ENCODE measurements around the gene TFEB. TPM values are rescaled to one million over a fixed set of nuclear protein-coding genes. Genes with fewer than 3 reads are reported as not detected.
A peak's percentile ranks its signal among the peaks of the same experiment; 100 is the strongest.

TFEB gene
- polyA plus RNA-seq, 1 donor from 2014 or later = 196 TPM

DNA sequence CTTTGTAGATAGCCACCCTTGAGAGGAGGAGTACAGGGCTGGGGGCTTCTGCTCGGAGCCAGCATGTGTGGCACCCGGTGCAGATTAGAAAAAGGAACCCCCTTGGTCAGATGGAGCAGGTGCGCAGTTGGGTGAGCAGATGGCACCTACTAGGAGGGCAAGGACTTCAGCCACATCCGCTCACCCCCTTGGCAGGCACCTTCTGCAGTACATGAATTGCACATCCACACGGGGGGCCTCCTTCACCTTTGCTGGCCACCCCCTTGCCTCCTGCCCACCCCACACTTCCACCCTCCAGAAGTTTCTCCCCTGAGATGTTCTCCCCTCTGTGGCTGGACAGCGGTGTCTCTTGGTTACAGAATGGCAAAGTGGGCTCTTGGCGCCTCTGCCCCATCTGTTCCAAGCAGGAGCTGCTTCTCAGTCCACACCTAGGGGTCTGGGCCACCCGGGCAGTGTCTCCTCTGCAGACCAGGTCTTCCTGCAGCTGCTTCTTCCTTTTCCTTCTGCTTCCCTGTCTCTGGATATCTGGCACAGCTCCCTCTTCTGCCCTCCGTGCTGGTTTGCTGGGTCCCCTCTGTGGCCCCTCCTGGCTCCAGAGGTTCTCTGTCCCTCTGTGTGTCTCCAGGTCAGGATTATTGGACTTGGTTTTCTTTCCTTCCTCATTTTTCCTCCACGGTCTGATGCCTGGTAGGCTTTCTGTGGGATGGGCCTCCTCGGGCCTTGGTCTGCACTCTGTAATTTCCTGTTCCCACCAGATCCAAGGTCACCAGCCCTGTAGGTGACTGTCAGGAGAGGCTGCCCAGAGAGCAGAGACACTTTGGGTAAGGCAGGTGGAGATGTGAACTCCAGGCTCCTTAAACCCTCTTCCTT lies 93.1 kb downstream of the TFEB start:
- Mint-ChIP-seq H3K9me3 (no peaks in the 10 kb centered on the region), H3K27ac (no peak overlapping the region), H3K4me3 (no peak overlapping the region), H3K27me3 (peaks cover 27% of the 10 kb centered on the region), H3K36me3 (no peaks in the 10 kb centered on the region), H3K4me1 (peaks cover 0 to 6% (median 4%) of the 10 kb centered on the region in 3 donors)

GRCh38 chr6:41641352-41641925 lies 94.0 kb downstream of the TFEB start:
- Mint-ChIP-seq H3K27ac (no peak overlapping the region), H3K4me1 (peaks cover 3 to 6% (median 4%) of the 10 kb centered on the region in 3 donors), H3K4me3 (no peak overlapping the region), H3K9me3 (no peaks in the 10 kb centered on the region), H3K27me3 (peaks cover 28% of the 10 kb centered on the region), H3K36me3 (no peaks in the 10 kb centered on the region)

- H3K4me1 Mint-ChIP-seq = peaks cover 4 to 6% (median 5%) of the 10 kb centered on the region in 3 donors
- no peak overlapping the region for H3K27ac Mint-ChIP-seq
- peaks cover 38% of the 10 kb centered on the region for H3K27me3 Mint-ChIP-seq
- H3K9me3 Mint-ChIP-seq = no peaks in the 10 kb centered on the region
- peak overlapping the region in 1 of 4 donors; percentile 68 for H3K4me3 Mint-ChIP-seq
- H3K36me3 Mint-ChIP-seq = no peaks in the 10 kb centered on the region
Measured at GRCh38 chr6:41640426-41640825, 95.0 kb downstream of the TFEB start.

DNA sequence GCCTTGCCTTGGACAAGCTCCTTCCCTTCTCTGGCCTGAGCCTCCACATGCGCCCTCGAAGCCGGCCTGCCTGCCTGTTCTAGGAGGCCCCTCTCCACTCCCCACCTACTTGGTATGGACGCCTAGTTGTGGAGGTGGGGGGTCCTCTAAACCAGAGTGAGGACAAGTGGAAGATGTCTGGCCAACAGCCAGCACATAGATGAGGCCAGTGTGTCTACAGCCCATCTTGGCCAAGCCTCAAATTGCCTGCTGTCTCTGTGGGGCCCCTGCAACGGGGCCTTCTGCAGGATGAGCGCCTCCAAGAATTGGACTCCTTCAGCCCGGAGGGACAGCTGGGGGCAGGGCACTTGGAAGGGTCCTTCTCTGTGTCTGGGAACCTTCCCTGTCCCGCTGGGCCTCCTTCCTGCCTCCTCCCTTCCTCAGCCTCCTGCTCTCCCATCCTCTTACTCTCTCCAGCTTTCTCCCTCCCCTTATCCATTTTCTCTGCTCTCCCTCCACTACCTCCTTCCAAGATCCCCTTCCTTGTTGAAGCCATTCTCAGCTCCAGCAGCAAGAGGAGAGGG lies 95.5 kb downstream of the TFEB start:
- peaks cover 44% of the 10 kb centered on the region for H3K27me3 Mint-ChIP-seq

DNA sequence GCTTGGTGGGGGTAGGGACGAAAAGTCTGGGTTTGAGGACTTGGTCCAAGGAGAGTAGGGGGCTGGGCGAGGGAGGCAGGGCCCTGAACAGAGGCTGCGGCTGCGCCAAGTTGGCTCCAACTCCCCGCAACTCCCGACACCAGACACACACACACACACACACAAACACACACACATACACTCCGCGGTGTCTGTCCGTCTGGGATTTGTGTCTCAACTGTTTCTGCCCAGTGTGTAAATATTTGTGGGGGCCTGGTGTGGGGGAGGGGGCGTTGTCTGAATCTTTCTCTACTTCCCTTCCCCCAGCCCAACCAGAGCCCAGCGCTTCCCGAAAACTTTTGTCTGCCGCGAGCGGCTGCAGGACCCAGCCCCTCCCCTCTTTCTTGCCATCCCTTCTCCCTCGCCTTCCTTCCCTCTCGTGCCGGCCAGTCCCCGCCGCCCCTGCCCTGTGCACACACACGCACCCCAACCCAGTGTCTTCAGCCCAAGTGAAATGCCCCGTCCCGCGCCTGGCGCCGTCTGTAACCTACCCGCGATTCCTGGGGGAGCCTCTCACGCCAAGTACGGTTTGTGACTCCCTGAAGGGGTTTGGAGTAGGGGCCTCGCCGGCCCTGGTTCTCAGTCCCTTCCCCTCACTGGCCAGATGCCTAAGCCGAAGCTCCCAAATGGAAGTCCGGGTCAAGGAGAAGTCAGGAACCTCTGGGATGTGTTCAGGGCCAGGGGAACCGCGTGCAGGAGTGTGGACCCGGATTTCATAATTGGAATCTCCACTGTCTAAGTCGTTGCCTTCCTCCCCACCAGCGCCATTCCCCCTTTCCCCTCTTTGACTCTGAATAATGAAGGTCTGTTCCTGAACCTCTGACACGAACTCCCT lies 96.2 kb downstream of the TFEB start:
- Mint-ChIP-seq H3K4me1 (peaks cover 4 to 6% (median 5%) of the 10 kb centered on the region in 3 donors), H3K27ac (no peak overlapping the region), H3K36me3 (no peaks in the 10 kb centered on the region), H3K9me3 (no peaks in the 10 kb centered on the region), H3K4me3 (peak overlapping the region in 2 of 4 donors; percentile 55 to 84), H3K27me3 (peaks cover 48% of the 10 kb centered on the region)

More for the DNA sequence above, 95.5 kb downstream of the TFEB start:
- peaks cover 4 to 6% (median 5%) of the 10 kb centered on the region in 3 donors for H3K4me1 Mint-ChIP-seq
- H3K27ac Mint-ChIP-seq = no peak overlapping the region
- H3K9me3 Mint-ChIP-seq = no peaks in the 10 kb centered on the region
- peak overlapping the region in 2 of 4 donors; percentile 5 to 84 for H3K4me3 Mint-ChIP-seq
- H3K36me3 Mint-ChIP-seq = no peaks in the 10 kb centered on the region

DNA sequence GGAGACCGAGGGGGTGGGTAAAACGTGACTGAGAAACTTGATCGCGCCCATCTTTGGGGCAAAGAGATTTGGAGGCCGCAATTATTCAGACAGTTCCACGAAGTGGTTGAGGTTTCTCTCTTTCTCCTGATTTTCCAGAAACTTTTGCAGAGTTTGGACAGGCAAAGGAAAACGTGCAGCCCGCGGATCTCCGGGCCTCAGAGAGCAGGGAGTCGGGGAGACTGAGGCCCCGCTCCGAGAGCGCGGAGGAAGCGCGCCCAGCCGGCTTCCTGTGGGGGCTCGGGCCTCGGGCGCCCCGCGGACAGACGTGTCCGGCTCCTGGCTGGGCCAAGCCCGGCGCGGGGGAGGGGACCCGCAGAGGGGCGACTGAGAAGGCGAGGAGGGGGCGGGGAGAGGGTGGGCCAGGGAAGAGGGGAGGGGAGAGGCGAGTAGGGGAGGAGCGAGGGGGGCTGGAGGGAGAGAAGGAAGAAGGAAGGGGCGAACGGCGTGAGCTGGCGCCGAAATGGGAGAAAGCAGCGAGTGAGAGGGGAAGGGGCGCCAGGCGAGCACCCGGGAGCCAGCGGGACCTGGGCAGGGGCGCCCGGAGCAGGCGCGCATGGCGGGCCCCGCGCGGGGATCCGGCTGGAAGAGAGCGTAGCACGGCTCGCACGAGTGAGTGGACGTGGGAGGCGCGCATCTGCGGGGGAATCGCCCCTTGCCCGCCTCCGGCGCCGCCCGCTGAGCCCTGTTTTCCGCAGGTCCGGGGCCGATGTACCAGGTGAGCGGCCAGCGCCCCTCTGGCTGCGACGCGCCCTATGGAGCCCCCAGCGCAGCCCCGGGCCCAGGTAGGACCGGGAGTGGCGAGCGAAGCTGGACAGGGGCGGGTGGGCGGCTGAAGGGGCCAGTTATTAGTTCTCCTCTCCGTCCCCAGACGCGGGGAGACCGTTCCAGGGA lies 97.1 kb downstream of the TFEB start, which contains the start of gene MDFI:
Gene MDFI (plus strand): TSS at position 467 of the 933 bp plus-strand sequence. CDS start 282 bp downstream, at position 749.
- Mint-ChIP-seq H3K4me1 (peaks cover 4 to 6% (median 5%) of the 10 kb centered on the region in 3 donors), H3K4me3 (peak within 1 kb of the TSS in 3 of 4 donors; percentile 73 to 92 (median 84)), H3K36me3 (no peaks in the 10 kb centered on the region), H3K9me3 (no peaks in the 10 kb centered on the region), H3K27me3 (peaks cover 49% of the 10 kb centered on the region), H3K27ac (no peak within 1 kb of the TSS)

DNA sequence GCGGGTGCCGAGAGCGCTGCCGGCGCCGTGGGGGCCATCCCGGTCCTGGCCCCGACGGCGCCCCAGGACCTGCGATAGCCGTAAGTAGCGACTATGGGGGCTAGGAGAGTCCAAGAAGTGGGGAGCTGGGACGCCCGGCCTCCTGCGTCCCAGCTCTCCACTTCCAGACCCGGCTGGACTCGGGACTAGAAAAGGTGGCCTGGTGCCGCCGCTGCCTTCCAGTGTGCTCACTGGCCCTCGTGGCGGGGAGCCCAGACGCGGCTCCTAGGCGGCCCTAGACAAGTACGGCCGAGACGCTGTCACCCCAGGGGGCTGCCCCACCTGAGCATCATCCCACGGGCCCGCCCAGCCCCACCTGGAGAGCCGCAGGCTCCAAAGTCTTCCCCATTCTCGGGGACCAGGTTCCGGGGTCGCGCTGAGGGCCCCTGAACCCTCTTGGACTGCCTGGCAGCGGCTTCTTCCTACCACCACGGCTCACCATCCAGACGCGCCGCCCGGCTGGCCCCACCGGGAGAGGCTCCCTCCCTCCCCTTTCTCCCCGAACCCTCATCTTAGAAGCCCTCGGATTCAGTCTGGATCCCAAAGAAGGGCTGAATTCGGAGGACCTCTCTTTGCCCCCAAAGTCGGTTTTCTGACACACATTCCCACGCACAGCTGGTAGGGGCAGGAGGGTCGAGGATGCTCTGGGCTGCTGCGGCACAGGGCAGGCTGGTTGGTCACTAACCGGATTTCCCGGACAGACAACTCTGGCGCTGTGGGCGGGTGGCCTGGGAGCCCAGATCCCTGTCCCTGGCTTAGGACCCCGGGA lies 98.0 kb downstream of the TFEB start:
- Mint-ChIP-seq H3K9me3 (no peaks in the 10 kb centered on the region), H3K27me3 (peaks cover 51% of the 10 kb centered on the region), H3K4me1 (peaks cover 4 to 5% (median 4%) of the 10 kb centered on the region in 3 donors), H3K27ac (no peak overlapping the region), H3K36me3 (no peaks in the 10 kb centered on the region), H3K4me3 (peak overlapping the region in 3 of 4 donors; percentile 73 to 92 (median 84))

DNA sequence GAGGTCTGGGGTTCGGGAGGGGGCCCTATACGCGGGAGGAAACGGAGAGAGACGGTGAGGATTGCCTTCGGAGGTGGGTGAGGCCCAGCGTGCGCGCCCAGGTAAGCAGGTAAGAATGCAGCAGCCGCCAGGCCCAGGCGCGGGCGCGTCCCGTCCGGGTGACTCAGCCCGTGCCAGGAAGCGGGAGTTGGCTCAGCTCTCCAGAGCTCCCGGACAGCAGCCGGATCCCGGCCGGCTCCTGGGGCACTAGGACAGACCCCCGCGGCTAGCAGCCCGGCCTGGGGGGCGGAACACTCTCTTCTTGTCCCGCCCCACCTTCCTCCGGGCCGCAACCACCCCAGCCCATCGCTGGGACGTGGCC lies 98.6 kb downstream of the TFEB start:
- no peak overlapping the region for H3K4me3 Mint-ChIP-seq
- H3K27me3 Mint-ChIP-seq = peaks cover 52% of the 10 kb centered on the region
- H3K27ac Mint-ChIP-seq = no peak overlapping the region
- peaks cover 3 to 5% (median 4%) of the 10 kb centered on the region in 3 donors for H3K4me1 Mint-ChIP-seq
- no peaks in the 10 kb centered on the region for H3K36me3 Mint-ChIP-seq
- H3K9me3 Mint-ChIP-seq = no peaks in the 10 kb centered on the region

DNA sequence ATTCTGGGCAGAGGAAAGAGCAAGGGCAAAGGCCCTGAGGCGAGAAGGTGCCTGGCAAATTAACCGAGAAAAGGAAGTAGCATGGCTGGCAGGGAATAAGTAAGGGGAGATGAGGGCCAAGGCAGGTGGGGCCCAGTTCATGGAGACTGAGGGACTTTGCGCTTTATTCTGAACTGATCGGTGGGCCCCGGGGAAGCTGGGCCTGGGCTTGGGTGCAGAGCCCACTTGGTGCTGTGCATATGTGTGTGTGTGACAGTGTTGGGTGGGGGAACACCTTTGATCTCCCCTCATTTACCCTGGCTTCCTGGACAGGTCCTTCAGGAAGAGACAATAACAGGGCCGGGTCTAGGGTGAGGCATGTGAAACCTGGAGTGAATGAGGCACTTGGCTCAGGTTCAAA lies 100.0 kb downstream of the TFEB start:
- no peaks in the 10 kb centered on the region for H3K9me3 Mint-ChIP-seq
- no peaks in the 10 kb centered on the region for H3K36me3 Mint-ChIP-seq
- H3K27ac Mint-ChIP-seq = no peak overlapping the region
- H3K27me3 Mint-ChIP-seq = peaks cover 56% of the 10 kb centered on the region
- H3K4me3 Mint-ChIP-seq = no peak overlapping the region
- H3K4me1 Mint-ChIP-seq = peaks cover 3 to 5% (median 4%) of the 10 kb centered on the region in 3 donors

GRCh38 chr6:41634657-41635056 lies 100.8 kb downstream of the TFEB start:
- H3K9me3 Mint-ChIP-seq = no peaks in the 10 kb centered on the region
- H3K4me1 Mint-ChIP-seq = peaks cover 3 to 5% (median 4%) of the 10 kb centered on the region in 3 donors
- no peaks in the 10 kb centered on the region for H3K36me3 Mint-ChIP-seq
- H3K27ac Mint-ChIP-seq = no peak overlapping the region
- peaks cover 50% of the 10 kb centered on the region for H3K27me3 Mint-ChIP-seq
- H3K4me3 Mint-ChIP-seq = no peak overlapping the region

Measured in IgD-negative memory B cell (primary cell).